OCI-LY7 (cell line): ENCODE measurements around the gene IDE.

Source experiments
- CTCF ChIP-seq: fragments of 200-600 bp; sonication (generic); conservative IDR thresholded peaks from 2 replicates; pipeline ENCODE4 v1.5.1; 2014; ENCODE audit warnings: mild to moderate bottlenecking, antibody characterized with exemption, low read length, moderate library complexity, mixed read lengths
- EZH2phosphoT487 ChIP-seq: fragments of 200-600 bp; sonication (generic); IDR thresholded peaks from 2 replicates; pipeline ENCODE4 v1.6.1; 2018; ENCODE audit warnings: low read depth, borderline replicate concordance, mild to moderate bottlenecking, mixed run types, antibody characterized with exemption, low read length, moderate library complexity, mixed read lengths

DNA sequence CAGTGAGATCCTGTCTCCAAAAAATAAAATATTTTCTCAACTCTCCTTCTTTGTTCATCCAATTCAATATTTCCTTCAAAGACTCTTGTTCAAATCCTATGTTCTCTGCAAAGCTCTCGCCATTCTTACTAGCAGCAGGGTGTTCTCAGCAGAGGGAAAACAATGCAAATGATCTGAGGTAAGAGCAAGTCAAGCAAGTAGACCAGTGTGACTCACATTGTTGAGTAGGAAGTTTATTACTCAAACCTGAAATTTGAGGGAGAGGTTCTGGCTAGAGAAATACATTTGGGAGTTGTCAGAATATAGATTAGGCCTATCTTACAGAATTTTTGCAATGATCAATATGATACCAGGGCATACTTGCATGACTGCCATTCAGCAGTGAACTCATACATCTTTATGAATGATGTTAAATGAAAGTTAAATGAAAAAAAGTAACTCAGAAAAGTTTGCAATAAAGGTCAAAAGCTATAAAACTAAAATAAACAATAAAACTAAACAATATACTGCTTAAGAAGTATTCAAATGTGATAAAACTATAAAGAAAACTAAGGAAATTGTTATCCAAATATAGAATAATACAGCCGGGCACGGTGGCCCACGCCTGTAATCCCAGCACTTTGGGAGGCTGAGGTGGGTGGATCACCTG, 5.8 kb downstream of the IDE start:
- TF ChIP-seq CTCF (no peak), EZH2phosphoT487 (no peak)
